Ishikawa (cell line): Measurements from ENCODE around the gene EDC4.

ENCODE experiments used
- CEBPB ChIP-seq: IDR thresholded peaks from 2 replicates; pipeline ENCODE4 v1.6.1; 2012
- CREB1 ChIP-seq: IDR thresholded peaks from 2 replicates; pipeline ENCODE4 v1.6.1; 2012; ENCODE audit warnings: low read depth
- EGR1 ChIP-seq: IDR thresholded peaks from 2 replicates; pipeline ENCODE4 v1.6.1; 2012
- EP300 ChIP-seq: IDR thresholded peaks from 2 replicates; pipeline ENCODE4 v1.6.1; 2012; ENCODE audit warnings: borderline replicate concordance
- FOXM1 ChIP-seq: IDR thresholded peaks from 2 replicates; pipeline ENCODE4 v1.6.1; 2012; ENCODE audit warnings: low read depth, borderline replicate concordance
- MAX ChIP-seq: IDR thresholded peaks from 2 replicates; pipeline ENCODE4 v1.6.1; 2012
- NFIC ChIP-seq: IDR thresholded peaks from 2 replicates; pipeline ENCODE4 v1.6.1; 2012
- RAD21 ChIP-seq: IDR thresholded peaks from 2 replicates; pipeline ENCODE4 v1.6.1; 2012; ENCODE audit warnings: low read depth
- REST ChIP-seq: IDR thresholded peaks from 2 replicates; pipeline ENCODE4 v1.6.1; 2012; ENCODE audit warnings: low read depth, mild to moderate bottlenecking
- TAF1 ChIP-seq: IDR thresholded peaks from 2 replicates; pipeline ENCODE4 v1.6.1; 2012; ENCODE audit warnings: low read depth, mild to moderate bottlenecking
- TCF12 ChIP-seq: IDR thresholded peaks from 2 replicates; pipeline ENCODE4 v1.6.1; 2012; ENCODE audit warnings: low read depth
- TEAD4 ChIP-seq: IDR thresholded peaks from 2 replicates; pipeline ENCODE4 v1.6.1; 2012
- USF1 ChIP-seq: IDR thresholded peaks from 2 replicates; pipeline ENCODE4 v1.6.1; 2012
- YY1 ChIP-seq: IDR thresholded peaks from 2 replicates; pipeline ENCODE4 v1.6.1; 2012; ENCODE audit warnings: low read depth
- ZBTB7A ChIP-seq: IDR thresholded peaks from 2 replicates; pipeline ENCODE4 v1.6.1; 2012; ENCODE audit warnings: low read depth

The EDC4 gene

GRCh38 chr16:67833415-67834241 lies 39.2 kb upstream of the EDC4 start:
- peak; percentile 75 for TF ChIP-seq ZBTB7A
- TF ChIP-seq MAX, result peak; percentile 87
- TF ChIP-seq CREB1, result no peak
- no peak for TF ChIP-seq TCF12
- no peak for TF ChIP-seq CEBPB
- peak; percentile 85 for TF ChIP-seq YY1
- peak; percentile 85 for TF ChIP-seq TAF1

GRCh38 chr16:67834242-67834614 lies 38.6 kb upstream of the EDC4 start:
- TF ChIP-seq USF1 (no peak), ZBTB7A (no peak), TCF12 (no peak), REST (no peak)

- TF ChIP-seq CREB1 (no peak), RAD21 (no peak), TCF12 (no peak), FOXM1 (no peak), MAX (no peak), NFIC (no peak), ZBTB7A (no peak), TEAD4 (no peak), USF1 (no peak), YY1 (no peak), TAF1 (no peak), EP300 (no peak), CEBPB (no peak), EGR1 (no peak), REST (no peak)
Observed at GRCh38 chr16:67837811-67838210, 35.0 kb upstream of the EDC4 start.

GRCh38 chr16:67841198-67841815 lies 31.5 kb upstream of the EDC4 start:
- no peak for TF ChIP-seq REST
- TF ChIP-seq CREB1, result no peak
- TF ChIP-seq ZBTB7A, result no peak
- TF ChIP-seq YY1, result no peak
- no peak for TF ChIP-seq EGR1
- no peak for TF ChIP-seq NFIC
- TF ChIP-seq CEBPB, result no peak
- TF ChIP-seq TCF12, result no peak
- no peak for TF ChIP-seq TEAD4
- TF ChIP-seq RAD21, result no peak
- TF ChIP-seq TAF1, result no peak
- TF ChIP-seq MAX, result no peak
- no peak for TF ChIP-seq USF1
- no peak for TF ChIP-seq FOXM1
- no peak for TF ChIP-seq EP300
